KMS-11 (cell line): ENCODE measurements around the gene NAV2.

Experiments
- H2AFZ ChIP-seq: fragments of 200-600 bp; sonication (generic); 2 replicates; pipeline ENCODE4 v1.6.1; 2016; ENCODE audit warnings: antibody characterized with exemption, mixed run types, low read depth
- H3K27ac ChIP-seq: fragments of 200-600 bp; sonication (generic); 2 replicates; pipeline ENCODE4 v1.6.1; 2016; ENCODE audit warnings: mild to moderate bottlenecking, mixed run types
- H3K27me3 ChIP-seq: fragments of 200-600 bp; sonication (generic); 2 replicates; pipeline ENCODE4 v1.6.1; 2017; ENCODE audit warnings: mild to moderate bottlenecking, low read depth, mixed run types, moderate library complexity; ENCODE audit not compliant: insufficient read depth
- H3K36me3 ChIP-seq: fragments of 200-600 bp; sonication (generic); 2 replicates; pipeline ENCODE4 v1.6.1; 2017; ENCODE audit warnings: mild to moderate bottlenecking, mixed run types; ENCODE audit not compliant: insufficient read depth
- H3K4me1 ChIP-seq: fragments of 200-600 bp; sonication (generic); 2 replicates; pipeline ENCODE4 v1.6.1; 2016; ENCODE audit warnings: mild to moderate bottlenecking, low read depth, mixed run types; ENCODE audit not compliant: poor library complexity, severe bottlenecking
- H3K4me2 ChIP-seq: fragments of 200-600 bp; sonication (generic); 2 replicates; pipeline ENCODE4 v1.7.0; 2016; ENCODE audit warnings: mild to moderate bottlenecking, mixed run types
- H3K4me3 ChIP-seq: fragments of 200-600 bp; sonication (generic); IDR thresholded peaks from 2 replicates; pipeline ENCODE4 v1.6.1; 2017; ENCODE audit warnings: low read depth, low read length, mixed read lengths; ENCODE audit not compliant: insufficient read depth
- H3K79me2 ChIP-seq: fragments of 200-600 bp; sonication (generic); 2 replicates; pipeline ENCODE4 v1.6.1; 2016; ENCODE audit warnings: low read depth, mixed run types; ENCODE audit not compliant: insufficient read depth
- H3K9ac ChIP-seq: fragments of 200-600 bp; sonication (generic); 2 replicates; pipeline ENCODE4 v1.6.1; 2016; ENCODE audit warnings: mild to moderate bottlenecking, mixed run types
- H4K20me1 ChIP-seq: fragments of 200-600 bp; sonication (generic); 2 replicates; pipeline ENCODE4 v1.6.1; 2016; ENCODE audit warnings: mild to moderate bottlenecking, mixed run types; ENCODE audit not compliant: insufficient read depth
- CTCF ChIP-seq: fragments of 200-600 bp; sonication (generic); conservative IDR thresholded peaks from 2 replicates; pipeline ENCODE4 v1.6.1; 2017; ENCODE audit warnings: low read depth, mild to moderate bottlenecking, antibody characterized with exemption, low read length, moderate library complexity, mixed read lengths

The NAV2 gene

GRCh38 chr11:19868281-19868821 is 155.7 kb downstream of the NAV2 start:
- Histone ChIP-seq H3K27me3 (no peaks in the 10 kb centered on the region), H3K9ac (no peak overlapping the region), H3K79me2 (no peaks in the 10 kb centered on the region), H2AFZ (no peak overlapping the region), H3K4me2 (no peak overlapping the region), H3K36me3 (no peaks in the 10 kb centered on the region), H3K4me3 (no peak overlapping the region), H3K27ac (no peak overlapping the region), H3K4me1 (no peaks in the 10 kb centered on the region), H4K20me1 (no peaks in the 10 kb centered on the region)
- no peak for TF ChIP-seq CTCF

GRCh38 chr11:19868871-19869270 is 156.2 kb downstream of the NAV2 start:
- Histone ChIP-seq H3K4me1 (no peaks in the 10 kb centered on the region), H3K79me2 (no peaks in the 10 kb centered on the region)

GRCh38 chr11:19869466-19869865 is 156.8 kb downstream of the NAV2 start:
- Histone ChIP-seq H3K4me1 (no peaks in the 10 kb centered on the region), H3K27me3 (no peaks in the 10 kb centered on the region), H3K27ac (no peak overlapping the region), H3K4me3 (no peak overlapping the region), H3K4me2 (no peak overlapping the region), H4K20me1 (no peaks in the 10 kb centered on the region), H3K79me2 (no peaks in the 10 kb centered on the region), H3K9ac (no peak overlapping the region), H3K36me3 (no peaks in the 10 kb centered on the region), H2AFZ (no peak overlapping the region)
- no peak for TF ChIP-seq CTCF

More at GRCh38 chr11:19868871-19869270, 156.2 kb downstream of the NAV2 start:
- Histone ChIP-seq H3K36me3 (no peaks in the 10 kb centered on the region), H3K27me3 (no peaks in the 10 kb centered on the region), H4K20me1 (no peaks in the 10 kb centered on the region), H3K9ac (no peak overlapping the region), H2AFZ (no peak overlapping the region), H3K4me3 (no peak overlapping the region), H3K4me2 (no peak overlapping the region), H3K27ac (no peak overlapping the region)
- no peak for TF ChIP-seq CTCF

- Histone ChIP-seq H2AFZ (no peak overlapping the region), H3K9ac (no peak overlapping the region), H3K27ac (no peak overlapping the region), H3K27me3 (no peaks in the 10 kb centered on the region), H3K36me3 (no peaks in the 10 kb centered on the region), H3K79me2 (no peaks in the 10 kb centered on the region), H4K20me1 (no peaks in the 10 kb centered on the region), H3K4me1 (no peaks in the 10 kb centered on the region), H3K4me3 (no peak overlapping the region), H3K4me2 (no peak overlapping the region)
- no peak for TF ChIP-seq CTCF
These were observed 157.4 kb downstream of the NAV2 start for GRCh38 chr11:19869946-19870589.
